ENCODE results near the gene ATRX. TPM values are rescaled to one million over a fixed set of nuclear protein-coding genes. Genes with fewer than 3 reads are reported as not detected.

Gene ATRX
- total and polyA plus RNA-seq, 2 donors (not counting 1 experiment from before 2014, with no cell fraction given): 19.3 to 173 TPM

- Histone ChIP-seq H3K9me3 (ENCODE audit: control extremely low read depth in 1 of 3, control insufficient read depth in 2 of 3, insufficient read depth in 1 of 3, low read length in 2 of 3) (no peaks in the 10 kb centered on the region), H3K4me3 (ENCODE audit: control extremely low read depth in 1 of 5, extremely low read depth in 1 of 5, insufficient read depth in 1 of 5, low read depth in 2 of 5, low read length in 4 of 5) (no peak overlapping the region), H4K20me1 (ENCODE audit: control insufficient read depth, insufficient read depth, low read length, poor library complexity, severe bottlenecking) (no peaks in the 10 kb centered on the region), H3K36me3 (replicated peaks in 1 of 2; ENCODE audit: control extremely low read depth in 1 of 2, control insufficient read depth in 1 of 2, extremely low read depth in 1 of 2, insufficient read depth in 2 of 2, low read length in 1 of 2) (no peaks in the 10 kb centered on the region), H3K27me3 (replicated peaks in 1 of 4; ENCODE audit: control extremely low read depth in 1 of 4, control insufficient read depth in 3 of 4, insufficient read depth in 4 of 4, low read length in 3 of 4) (no peaks in the 10 kb centered on the region), H2AFZ (ENCODE audit: insufficient read depth, low read depth, low read length, poor library complexity, severe bottlenecking) (no peak overlapping the region), H3K27ac (ENCODE audit: low read length in 2 of 2) (no peak overlapping the region), H3K9ac (ENCODE audit: low read length) (no peak overlapping the region), H3K79me2 (ENCODE audit: control insufficient read depth, insufficient read depth, low read length) (no peaks in the 10 kb centered on the region), H3K4me2 (replicated peaks; ENCODE audit: low read depth, low read length, poor library complexity, severe bottlenecking) (no peak overlapping the region), H3K4me1 (ENCODE audit: control insufficient read depth in 2 of 2, insufficient read depth in 2 of 2, low read length in 2 of 2) (no peaks in the 10 kb centered on the region)
- WGBS (ENCODE audit: insufficient coverage): 100% methylated on average over 7 of the region's 20 CpGs
- TF ChIP-seq CTCF (IDR thresholded peaks at IDR 0.05): no peak
- TF ChIP-seq EZH2 (IDR thresholded peaks at IDR 0.05; ENCODE audit: borderline replicate concordance, insufficient read depth, low read depth, low read length, poor library complexity, severe bottlenecking): no peak
- intact Hi-C loops (cut with micrococcal nuclease): no loop called here
- ChIA-PET POLR2A (no interaction called here), CTCF (no interaction called here)
- DNase-seq (no peak), ATAC-seq (ENCODE audit: low read depth) (no peak)
- Mint-ChIP-seq H3K4me1 (no peaks in the 10 kb centered on the region), H3K4me3 (no peak overlapping the region), H3K9me3 (ENCODE audit: insufficient read depth) (no peaks in the 10 kb centered on the region), H3K27ac (no peak overlapping the region), H3K27me3 (peaks cover 5% of the 10 kb centered on the region)
Observed at GRCh38 chrX:77493677-77494553, 292.1 kb downstream of the ATRX start.

DNA sequence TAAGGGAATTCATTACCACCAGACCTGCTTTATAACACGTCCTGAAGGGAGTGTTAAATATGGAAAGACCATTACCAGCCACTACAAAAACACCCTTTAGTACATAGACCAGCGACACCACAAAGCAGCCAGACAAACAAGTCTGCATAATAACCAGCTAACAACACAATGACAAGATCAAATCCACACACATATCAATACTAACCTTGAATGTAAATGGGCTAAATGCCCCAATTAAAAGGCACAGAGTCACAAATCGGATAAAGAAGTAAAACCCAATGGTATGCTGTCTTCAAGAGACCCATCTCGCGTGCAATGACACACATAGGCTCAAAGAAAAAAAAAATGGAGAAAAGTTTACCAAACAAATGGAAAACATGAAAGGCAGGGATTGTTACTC, 302.0 kb downstream of the ATRX start:
- ATAC-seq (ENCODE audit: low read depth): no peak
- Histone ChIP-seq H3K27me3 (replicated peaks in 1 of 4; ENCODE audit: control extremely low read depth in 1 of 4, control insufficient read depth in 3 of 4, insufficient read depth in 4 of 4, low read length in 3 of 4) (no peaks in the 10 kb centered on the region), H3K36me3 (replicated peaks in 1 of 2; ENCODE audit: control extremely low read depth in 1 of 2, control insufficient read depth in 1 of 2, extremely low read depth in 1 of 2, insufficient read depth in 2 of 2, low read length in 1 of 2) (no peaks in the 10 kb centered on the region), H3K4me1 (ENCODE audit: control insufficient read depth in 2 of 2, insufficient read depth in 2 of 2, low read length in 2 of 2) (no peaks in the 10 kb centered on the region), H3K9ac (ENCODE audit: low read length) (no peak overlapping the region), H3K79me2 (ENCODE audit: control insufficient read depth, insufficient read depth, low read length) (no peaks in the 10 kb centered on the region), H3K4me3 (ENCODE audit: control extremely low read depth in 1 of 5, extremely low read depth in 1 of 5, insufficient read depth in 1 of 5, low read depth in 2 of 5, low read length in 4 of 5) (no peak overlapping the region), H3K27ac (ENCODE audit: low read length in 2 of 2) (no peak overlapping the region), H4K20me1 (ENCODE audit: control insufficient read depth, insufficient read depth, low read length, poor library complexity, severe bottlenecking) (no peaks in the 10 kb centered on the region), H3K4me2 (replicated peaks; ENCODE audit: low read depth, low read length, poor library complexity, severe bottlenecking) (no peak overlapping the region), H3K9me3 (ENCODE audit: control extremely low read depth in 1 of 3, control insufficient read depth in 2 of 3, insufficient read depth in 1 of 3, low read length in 2 of 3) (no peaks in the 10 kb centered on the region), H2AFZ (ENCODE audit: insufficient read depth, low read depth, low read length, poor library complexity, severe bottlenecking) (no peak overlapping the region)
- no peaks in the 10 kb centered on the region for H3K4me1 Mint-ChIP-seq
- WGBS (ENCODE audit: insufficient coverage): no CpG with 5 or more reads among the region's 5 CpGs
- H3K9me3 Mint-ChIP-seq (ENCODE audit: insufficient read depth): peaks cover 11% of the 10 kb centered on the region
- intact Hi-C loops (cut with micrococcal nuclease): no loop called here
- ChIA-PET CTCF (no interaction called here), POLR2A (no interaction called here)
- H3K4me3 Mint-ChIP-seq: no peak overlapping the region
- no peak for DNase-seq
- H3K27me3 Mint-ChIP-seq: no peaks in the 10 kb centered on the region
- no peak overlapping the region for H3K27ac Mint-ChIP-seq
- TF ChIP-seq EZH2 (IDR thresholded peaks at IDR 0.05; ENCODE audit: borderline replicate concordance, insufficient read depth, low read depth, low read length, poor library complexity, severe bottlenecking): no peak
- TF ChIP-seq CTCF (IDR thresholded peaks at IDR 0.05): no peak

All from B cell (primary cell).